Astrocyte (in vitro differentiated cells and primary cell): ENCODE data around the gene CD22. TPM values are rescaled to one million over a fixed set of nuclear protein-coding genes. Genes with fewer than 3 reads are reported as not detected.

Experiments used
- DNase-seq: peaks from one replicate; pipeline ENCODE4 v3.0.0-alpha.2; 2010; ENCODE audit warnings: low read depth
- FAIRE-seq: peaks from 2 replicates; lab custom pipeline; 2011; peaks lifted over from hg19 to GRCh38; lab: Jason Lieb, UNC
- H2AFZ ChIP-seq: 2 replicates; pipeline ENCODE4 v1.6.0; 2012; ENCODE audit warnings: low read depth, low read length, inconsistent platforms
- H3K27ac ChIP-seq: 2 replicates; pipeline ENCODE4 v1.5.1; 2011; ENCODE audit warnings: low read depth, low read length, inconsistent platforms
- H3K27me3 ChIP-seq: 2 replicates; pipeline ENCODE4 v1.6.0; 2011; ENCODE audit warnings: low read length, inconsistent platforms; ENCODE audit not compliant: insufficient read depth
- H3K36me3 ChIP-seq: 2 replicates; pipeline ENCODE4 v1.5.1; 2011; ENCODE audit warnings: low read length, inconsistent platforms; ENCODE audit not compliant: insufficient read depth
- H3K4me1 ChIP-seq: 2 replicates; pipeline ENCODE4 v1.5.1; 2011; ENCODE audit warnings: low read length, inconsistent platforms; ENCODE audit not compliant: insufficient read depth
- H3K4me2 ChIP-seq: 2 replicates; pipeline ENCODE4 v1.6.0; 2012; ENCODE audit warnings: low read length, inconsistent platforms
- H3K4me3 ChIP-seq: 2 replicates; pipeline ENCODE4 v1.5.1; 2011; ENCODE audit warnings: low read depth, mild to moderate bottlenecking, low read length, inconsistent platforms; ENCODE audit not compliant: insufficient read depth
- H3K79me2 ChIP-seq: 2 replicates; pipeline ENCODE4 v1.6.0; 2012; ENCODE audit warnings: mild to moderate bottlenecking, low read length, inconsistent platforms; ENCODE audit not compliant: insufficient read depth
- H3K9ac ChIP-seq: 2 replicates; pipeline ENCODE4 v1.6.0; 2012; ENCODE audit warnings: mild to moderate bottlenecking, low read length, inconsistent platforms
- H3K9me3 ChIP-seq: 2 replicates; pipeline ENCODE4 v1.5.1; 2012; ENCODE audit warnings: low read depth, mild to moderate bottlenecking, low read length, inconsistent platforms; ENCODE audit not compliant: insufficient read depth
- H4K20me1 ChIP-seq: 2 replicates; pipeline ENCODE4 v1.6.0; 2012; ENCODE audit warnings: low read length, inconsistent platforms; ENCODE audit not compliant: insufficient read depth
- H3K27ac Mint-ChIP-seq: one replicate; pipeline ENCODE4 v1.8.0; 2021; ENCODE audit warnings: mild to moderate bottlenecking, mixed read lengths; ENCODE audit not compliant: unreplicated experiment
- H3K27me3 Mint-ChIP-seq: one replicate; pipeline ENCODE4 v1.8.0; 2021; ENCODE audit warnings: low read depth, mixed read lengths; ENCODE audit not compliant: unreplicated experiment
- H3K36me3 Mint-ChIP-seq: one replicate; pipeline ENCODE4 v1.8.0; 2021; ENCODE audit warnings: low read depth, mixed read lengths; ENCODE audit not compliant: unreplicated experiment
- H3K4me1 Mint-ChIP-seq: one replicate; pipeline ENCODE4 v1.8.0; 2021; ENCODE audit warnings: low read depth, mixed read lengths; ENCODE audit not compliant: unreplicated experiment
- H3K4me3 Mint-ChIP-seq: one replicate; pipeline ENCODE4 v1.8.0; 2021; ENCODE audit warnings: mild to moderate bottlenecking, moderate library complexity, mixed read lengths; ENCODE audit not compliant: unreplicated experiment
- H3K9me3 Mint-ChIP-seq: one replicate; pipeline ENCODE4 v1.8.0; 2021; ENCODE audit warnings: mild to moderate bottlenecking, mixed read lengths; ENCODE audit not compliant: unreplicated experiment
- EZH2 ChIP-seq: IDR thresholded peaks from 2 replicates; pipeline ENCODE4 v1.6.1; 2012; ENCODE audit warnings: mild to moderate bottlenecking, low read length, inconsistent platforms; ENCODE audit not compliant: insufficient read depth
- total RNA-seq: library from RNA; stranded (reverse); gene quantifications from 2 replicates; pipeline ENCODE4 v1.2.1, GENCODE V29; 2021
- TF ChIP-seq, protein P1 (sequence below): IDR thresholded peaks from 2 replicates; pipeline ENCODE4 v1.5.1; 2011; ENCODE audit warnings: low read depth, mild to moderate bottlenecking, inconsistent platforms, low read length, moderate library complexity; ENCODE audit not compliant: insufficient read depth

The CD22 gene
- total RNA-seq, 1 donor from 2014 or later: not detected

- TF ChIP-seq, protein P1, sequence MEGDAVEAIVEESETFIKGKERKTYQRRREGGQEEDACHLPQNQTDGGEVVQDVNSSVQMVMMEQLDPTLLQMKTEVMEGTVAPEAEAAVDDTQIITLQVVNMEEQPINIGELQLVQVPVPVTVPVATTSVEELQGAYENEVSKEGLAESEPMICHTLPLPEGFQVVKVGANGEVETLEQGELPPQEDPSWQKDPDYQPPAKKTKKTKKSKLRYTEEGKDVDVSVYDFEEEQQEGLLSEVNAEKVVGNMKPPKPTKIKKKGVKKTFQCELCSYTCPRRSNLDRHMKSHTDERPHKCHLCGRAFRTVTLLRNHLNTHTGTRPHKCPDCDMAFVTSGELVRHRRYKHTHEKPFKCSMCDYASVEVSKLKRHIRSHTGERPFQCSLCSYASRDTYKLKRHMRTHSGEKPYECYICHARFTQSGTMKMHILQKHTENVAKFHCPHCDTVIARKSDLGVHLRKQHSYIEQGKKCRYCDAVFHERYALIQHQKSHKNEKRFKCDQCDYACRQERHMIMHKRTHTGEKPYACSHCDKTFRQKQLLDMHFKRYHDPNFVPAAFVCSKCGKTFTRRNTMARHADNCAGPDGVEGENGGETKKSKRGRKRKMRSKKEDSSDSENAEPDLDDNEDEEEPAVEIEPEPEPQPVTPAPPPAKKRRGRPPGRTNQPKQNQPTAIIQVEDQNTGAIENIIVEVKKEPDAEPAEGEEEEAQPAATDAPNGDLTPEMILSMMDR: no peak
- no peaks in the 10 kb centered on the region for H3K36me3 ChIP-seq
- no peak overlapping the region for H3K4me3 ChIP-seq
- Mint-ChIP-seq H3K36me3 (no peaks in the 10 kb centered on the region), H3K4me3 (no peak overlapping the region), H3K27ac (no peak overlapping the region), H3K27me3 (peaks cover 17% of the 10 kb centered on the region), H3K9me3 (no peaks in the 10 kb centered on the region), H3K4me1 (no peaks in the 10 kb centered on the region)
- FAIRE-seq (no peak), DNase-seq (no peak)
- H3K4me1 ChIP-seq: no peaks in the 10 kb centered on the region
- H3K9me3 ChIP-seq: peaks cover 9% of the 10 kb centered on the region
- H3K4me2 ChIP-seq: no peak overlapping the region
- peaks cover 3% of the 10 kb centered on the region for H3K27me3 ChIP-seq
- no peak overlapping the region for H3K9ac ChIP-seq
- no peaks in the 10 kb centered on the region for H4K20me1 ChIP-seq
- H3K27ac ChIP-seq: no peak overlapping the region
- H3K79me2 ChIP-seq: no peaks in the 10 kb centered on the region
- H2AFZ ChIP-seq: no peak overlapping the region
Observed at GRCh38 chr19:35296644-35297514, 32.1 kb upstream of the CD22 start.

- H3K27ac Mint-ChIP-seq: no peak overlapping the region
- FAIRE-seq: no peak
Observed at GRCh38 chr19:35297515-35297848, 31.5 kb upstream of the CD22 start.

GRCh38 chr19:35297922-35298321 is 31.1 kb upstream of the CD22 start:
- DNase-seq (no peak), FAIRE-seq (no peak)
- H3K27me3 Mint-ChIP-seq: peaks cover 13% of the 10 kb centered on the region
- Histone ChIP-seq H4K20me1 (no peaks in the 10 kb centered on the region), H2AFZ (no peak overlapping the region), H3K9ac (no peak overlapping the region), H3K36me3 (no peaks in the 10 kb centered on the region), H3K4me1 (no peaks in the 10 kb centered on the region), H3K27ac (no peak overlapping the region), H3K27me3 (peaks cover 3% of the 10 kb centered on the region), H3K79me2 (no peaks in the 10 kb centered on the region), H3K9me3 (peaks cover 9% of the 10 kb centered on the region), H3K4me3 (no peak overlapping the region), H3K4me2 (no peak overlapping the region)
- H3K4me1 Mint-ChIP-seq: no peaks in the 10 kb centered on the region
- no peaks in the 10 kb centered on the region for H3K36me3 Mint-ChIP-seq
- no peak overlapping the region for H3K4me3 Mint-ChIP-seq
- H3K9me3 Mint-ChIP-seq: no peaks in the 10 kb centered on the region
- TF ChIP-seq EZH2: no peak
- TF ChIP-seq, protein P1: no peak
- H3K27ac Mint-ChIP-seq: no peak overlapping the region

More at GRCh38 chr19:35297515-35297848, 31.5 kb upstream of the CD22 start:
- H3K27me3 ChIP-seq: peaks cover 3% of the 10 kb centered on the region
- H3K4me3 ChIP-seq: no peak overlapping the region
- no peaks in the 10 kb centered on the region for H4K20me1 ChIP-seq
- no peak for DNase-seq
- Mint-ChIP-seq H3K27me3 (peaks cover 18% of the 10 kb centered on the region), H3K4me1 (no peaks in the 10 kb centered on the region), H3K4me3 (no peak overlapping the region), H3K36me3 (no peaks in the 10 kb centered on the region), H3K9me3 (no peaks in the 10 kb centered on the region)
- no peak overlapping the region for H3K4me2 ChIP-seq
- no peaks in the 10 kb centered on the region for H3K4me1 ChIP-seq
- H3K9ac ChIP-seq: no peak overlapping the region
- H3K9me3 ChIP-seq: peaks cover 9% of the 10 kb centered on the region
- H2AFZ ChIP-seq: no peak overlapping the region
- no peaks in the 10 kb centered on the region for H3K79me2 ChIP-seq
- TF ChIP-seq EZH2: no peak
- TF ChIP-seq, protein P1: no peak
- H3K27ac ChIP-seq: no peak overlapping the region
- H3K36me3 ChIP-seq: no peaks in the 10 kb centered on the region
